Measurements from ENCODE around the gene CACNA2D3. TPM values are rescaled to one million over a fixed set of nuclear protein-coding genes. Genes with fewer than 3 reads are reported as not detected.

CACNA2D3 gene
- total RNA-seq, 1 donor from 2014 or later, result 10.0 TPM

DNA sequence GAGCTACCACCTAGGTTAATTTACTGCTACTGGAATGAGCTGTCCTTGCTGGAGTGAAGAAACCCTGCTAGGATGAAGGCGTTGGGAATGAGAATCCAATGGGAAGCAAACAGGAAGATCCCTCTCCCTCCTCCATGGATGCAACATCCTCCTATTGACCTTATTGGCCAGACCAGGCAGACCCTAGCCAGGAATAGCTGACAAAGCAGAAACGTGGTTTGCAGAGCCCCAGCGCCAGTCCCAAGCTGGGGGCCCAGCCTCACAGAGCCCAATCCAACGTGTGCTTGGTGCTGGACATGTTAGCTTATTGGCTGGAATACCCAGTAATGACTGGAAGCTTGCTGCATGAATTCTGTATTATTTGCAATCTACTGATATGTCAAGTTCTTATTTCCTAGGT lies 532.4 kb downstream of the CACNA2D3 start:
- Mint-ChIP-seq H3K9me3 (ENCODE audit: unreplicated experiment) (no peaks in the 10 kb centered on the region), H3K4me1 (ENCODE audit: low read depth, unreplicated experiment) (no peaks in the 10 kb centered on the region), H3K4me3 (ENCODE audit: unreplicated experiment) (no peak overlapping the region), H3K27ac (ENCODE audit: unreplicated experiment) (no peak overlapping the region), H3K36me3 (ENCODE audit: unreplicated experiment) (peaks cover 5% of the 10 kb centered on the region), H3K27me3 (ENCODE audit: unreplicated experiment) (peaks cover 5% of the 10 kb centered on the region)
- TF ChIP-seq, protein P1, sequence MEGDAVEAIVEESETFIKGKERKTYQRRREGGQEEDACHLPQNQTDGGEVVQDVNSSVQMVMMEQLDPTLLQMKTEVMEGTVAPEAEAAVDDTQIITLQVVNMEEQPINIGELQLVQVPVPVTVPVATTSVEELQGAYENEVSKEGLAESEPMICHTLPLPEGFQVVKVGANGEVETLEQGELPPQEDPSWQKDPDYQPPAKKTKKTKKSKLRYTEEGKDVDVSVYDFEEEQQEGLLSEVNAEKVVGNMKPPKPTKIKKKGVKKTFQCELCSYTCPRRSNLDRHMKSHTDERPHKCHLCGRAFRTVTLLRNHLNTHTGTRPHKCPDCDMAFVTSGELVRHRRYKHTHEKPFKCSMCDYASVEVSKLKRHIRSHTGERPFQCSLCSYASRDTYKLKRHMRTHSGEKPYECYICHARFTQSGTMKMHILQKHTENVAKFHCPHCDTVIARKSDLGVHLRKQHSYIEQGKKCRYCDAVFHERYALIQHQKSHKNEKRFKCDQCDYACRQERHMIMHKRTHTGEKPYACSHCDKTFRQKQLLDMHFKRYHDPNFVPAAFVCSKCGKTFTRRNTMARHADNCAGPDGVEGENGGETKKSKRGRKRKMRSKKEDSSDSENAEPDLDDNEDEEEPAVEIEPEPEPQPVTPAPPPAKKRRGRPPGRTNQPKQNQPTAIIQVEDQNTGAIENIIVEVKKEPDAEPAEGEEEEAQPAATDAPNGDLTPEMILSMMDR (IDR thresholded peaks at IDR 0.05; ENCODE audit: partially characterized antibody, unreplicated experiment), result no peak
- DNase-seq, result no peak

DNA sequence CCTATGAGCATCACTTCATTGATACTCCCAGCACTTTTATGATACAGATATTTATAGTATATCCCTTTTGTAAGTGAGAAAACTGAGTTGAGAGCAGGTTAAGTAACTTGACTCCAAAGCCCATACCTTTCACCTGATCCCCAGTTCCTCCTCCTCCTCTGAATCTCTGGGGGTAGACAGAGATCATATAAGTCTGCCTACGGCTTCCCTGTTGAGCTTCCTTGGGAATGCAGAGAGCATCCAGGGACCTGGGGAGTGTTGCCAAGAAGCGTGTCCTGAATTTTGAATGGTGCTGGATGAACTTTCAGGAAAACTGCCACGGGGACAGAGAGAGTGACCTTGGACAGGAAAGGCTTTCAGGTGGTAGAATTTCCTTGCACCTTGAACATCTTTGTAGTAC lies 537.0 kb downstream of the CACNA2D3 start:
- TF ChIP-seq, protein P1 (IDR thresholded peaks at IDR 0.05; ENCODE audit: partially characterized antibody, unreplicated experiment), result no peak
- peaks cover 2% of the 10 kb centered on the region for H3K36me3 Mint-ChIP-seq (ENCODE audit: unreplicated experiment)
- H3K4me1 Mint-ChIP-seq (ENCODE audit: low read depth, unreplicated experiment), result peaks cover 5% of the 10 kb centered on the region
- peaks cover 5% of the 10 kb centered on the region for H3K27me3 Mint-ChIP-seq (ENCODE audit: unreplicated experiment)
- H3K9me3 Mint-ChIP-seq (ENCODE audit: unreplicated experiment), result no peaks in the 10 kb centered on the region
- no peak for DNase-seq
- H3K27ac Mint-ChIP-seq (ENCODE audit: unreplicated experiment), result no peak overlapping the region
- no peak overlapping the region for H3K4me3 Mint-ChIP-seq (ENCODE audit: unreplicated experiment)

DNA sequence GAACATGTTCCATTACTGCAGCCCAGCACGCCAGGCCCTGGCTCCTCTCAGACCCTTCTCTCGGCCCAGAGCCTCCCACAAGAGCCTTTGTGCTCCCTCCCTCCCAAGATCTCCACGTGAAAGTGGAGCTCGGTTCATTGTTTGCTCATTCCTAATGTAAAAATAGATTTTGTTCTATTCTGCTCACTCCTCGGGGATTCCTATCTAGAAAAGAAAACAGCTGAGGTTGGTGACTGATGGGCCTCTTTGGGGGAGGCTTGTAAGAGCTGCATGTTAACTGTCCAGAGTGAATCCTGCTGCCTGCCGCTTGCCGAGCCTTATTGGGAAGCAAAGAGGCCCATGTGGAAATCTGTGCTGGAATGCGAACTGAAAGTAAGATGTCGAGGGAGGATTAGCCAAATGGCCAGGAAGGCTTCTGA lies 538.4 kb downstream of the CACNA2D3 start:
- no peak overlapping the region for H3K27ac Mint-ChIP-seq (ENCODE audit: unreplicated experiment)
- TF ChIP-seq, protein P1 (IDR thresholded peaks at IDR 0.05; ENCODE audit: partially characterized antibody, unreplicated experiment), result no peak
- peaks cover 5% of the 10 kb centered on the region for H3K27me3 Mint-ChIP-seq (ENCODE audit: unreplicated experiment)
- H3K36me3 Mint-ChIP-seq (ENCODE audit: unreplicated experiment), result no peaks in the 10 kb centered on the region
- H3K4me3 Mint-ChIP-seq (ENCODE audit: unreplicated experiment), result no peak overlapping the region
- H3K9me3 Mint-ChIP-seq (ENCODE audit: unreplicated experiment), result no peaks in the 10 kb centered on the region
- DNase-seq, result no peak
- peaks cover 5% of the 10 kb centered on the region for H3K4me1 Mint-ChIP-seq (ENCODE audit: low read depth, unreplicated experiment)

DNA sequence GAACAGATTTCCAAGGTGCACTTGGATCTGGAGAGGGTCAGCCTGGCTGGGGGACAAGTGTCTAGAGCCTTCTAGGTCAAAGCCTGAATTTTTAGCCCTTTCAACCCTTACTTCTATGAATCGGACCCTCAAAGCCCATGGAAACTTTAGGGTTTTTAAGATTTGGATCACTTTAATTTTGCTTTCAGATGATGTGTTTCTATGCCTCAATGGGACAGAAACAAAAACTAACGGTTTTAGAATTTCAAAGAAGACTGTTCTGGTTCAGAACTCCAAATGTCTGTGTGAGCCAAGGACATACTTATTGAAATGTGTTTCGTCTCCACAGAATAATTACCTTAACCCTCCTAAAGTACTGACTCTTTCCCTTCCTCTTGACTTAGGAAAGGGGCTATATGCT lies 538.8 kb downstream of the CACNA2D3 start:
- H3K27ac Mint-ChIP-seq (ENCODE audit: unreplicated experiment), result no peak overlapping the region
- H3K27me3 Mint-ChIP-seq (ENCODE audit: unreplicated experiment), result peaks cover 3% of the 10 kb centered on the region
- H3K4me1 Mint-ChIP-seq (ENCODE audit: low read depth, unreplicated experiment), result peaks cover 5% of the 10 kb centered on the region
- H3K4me3 Mint-ChIP-seq (ENCODE audit: unreplicated experiment), result no peak overlapping the region
- TF ChIP-seq, protein P1 (IDR thresholded peaks at IDR 0.05; ENCODE audit: partially characterized antibody, unreplicated experiment), result no peak
- H3K9me3 Mint-ChIP-seq (ENCODE audit: unreplicated experiment), result no peaks in the 10 kb centered on the region
- DNase-seq, result no peak
- no peaks in the 10 kb centered on the region for H3K36me3 Mint-ChIP-seq (ENCODE audit: unreplicated experiment)

DNA sequence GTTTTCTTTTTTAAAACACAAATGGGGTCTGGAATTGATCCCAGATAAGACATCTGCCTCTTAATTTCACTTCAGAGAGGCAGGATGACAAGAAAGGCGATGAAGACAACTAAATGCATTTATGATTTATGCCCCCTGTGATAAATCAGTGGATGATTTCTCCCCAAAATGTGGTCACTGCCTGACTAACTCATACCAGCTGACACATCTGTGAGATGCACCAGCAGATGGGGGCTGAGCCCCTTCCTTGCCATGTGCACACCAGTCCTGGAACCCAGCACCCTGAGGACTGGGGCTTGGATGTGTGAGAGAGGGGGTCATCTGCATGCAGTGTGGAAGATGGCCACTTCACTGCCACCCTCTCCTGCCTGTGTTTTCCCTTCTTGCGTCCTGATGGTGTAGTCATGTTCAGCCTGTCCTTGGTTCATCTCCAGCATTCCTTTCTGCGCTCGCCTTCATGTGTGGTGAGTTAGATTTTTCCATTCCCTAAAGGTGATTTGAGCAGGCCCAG lies 541.2 kb downstream of the CACNA2D3 start:
- Mint-ChIP-seq H3K4me1 (ENCODE audit: low read depth, unreplicated experiment) (peaks cover 5% of the 10 kb centered on the region), H3K36me3 (ENCODE audit: unreplicated experiment) (no peaks in the 10 kb centered on the region), H3K27ac (ENCODE audit: unreplicated experiment) (no peak overlapping the region), H3K27me3 (ENCODE audit: unreplicated experiment) (no peaks in the 10 kb centered on the region), H3K9me3 (ENCODE audit: unreplicated experiment) (no peaks in the 10 kb centered on the region), H3K4me3 (ENCODE audit: unreplicated experiment) (no peak overlapping the region)
- TF ChIP-seq, protein P1 (IDR thresholded peaks at IDR 0.05; ENCODE audit: partially characterized antibody, unreplicated experiment), result no peak
- DNase-seq, result no peak
